Measurements from ENCODE around the gene SHB.
"Not testable (repeated sequence)": the region's sequence is repeated elsewhere in the genome, so short reads cannot be mapped to it uniquely, and the experiment has no call there.

Gene SHB

GRCh38 chr9:37965676-37966345 lies 103.2 kb downstream of the SHB start:
- not testable (repeated sequence) for FAIRE-seq

- no peak for FAIRE-seq
These were observed 103.9 kb downstream of the SHB start for GRCh38 chr9:37965116-37965515.

- FAIRE-seq, result no peak
These were observed 104.3 kb downstream of the SHB start for GRCh38 chr9:37964740-37965081.

- peak; percentile 68 for FAIRE-seq
These were observed 104.9 kb downstream of the SHB start for GRCh38 chr9:37963936-37964739.

GRCh38 chr9:37961351-37961750 lies 107.7 kb downstream of the SHB start:
- FAIRE-seq, result no peak

GRCh38 chr9:37960631-37961030 lies 108.4 kb downstream of the SHB start:
- no peak for FAIRE-seq

GRCh38 chr9:37959976-37960375 lies 109.1 kb downstream of the SHB start:
- no peak for FAIRE-seq

GRCh38 chr9:37958154-37958553 lies 110.9 kb downstream of the SHB start:
- no peak for FAIRE-seq

- FAIRE-seq, result no peak
These were observed 111.4 kb downstream of the SHB start for GRCh38 chr9:37957664-37957953.

- no peak for FAIRE-seq
These were observed 111.9 kb downstream of the SHB start for GRCh38 chr9:37956904-37957663.

GRCh38 chr9:37956423-37956820 lies 112.6 kb downstream of the SHB start:
- FAIRE-seq, result no peak

- FAIRE-seq, result no peak
These were observed 113.1 kb downstream of the SHB start for GRCh38 chr9:37955781-37956422.

- FAIRE-seq, result no peak
These were observed 114.4 kb downstream of the SHB start for GRCh38 chr9:37954581-37954981.

- FAIRE-seq, result no peak
These were observed 115.1 kb downstream of the SHB start for GRCh38 chr9:37953775-37954437.

GRCh38 chr9:37953206-37953774 lies 115.7 kb downstream of the SHB start:
- no peak for FAIRE-seq

GRCh38 chr9:37952731-37953130 lies 116.3 kb downstream of the SHB start:
- no peak for FAIRE-seq

GRCh38 chr9:37951671-37952449 lies 117.2 kb downstream of the SHB start:
- FAIRE-seq, result no peak

GRCh38 chr9:37950561-37950960 lies 118.5 kb downstream of the SHB start:
- no peak for FAIRE-seq

GRCh38 chr9:37949576-37949975 lies 119.5 kb downstream of the SHB start:
- FAIRE-seq, result no peak

GRCh38 chr9:37948417-37948980 lies 120.5 kb downstream of the SHB start:
- no peak for FAIRE-seq

GRCh38 chr9:37947977-37948376 lies 121.0 kb downstream of the SHB start:
- FAIRE-seq, result no peak

All from islet of Langerhans (tissue), 1 donor.